ENCODE results near the gene GAS7.

- TF ChIP-seq CTCF (IDR thresholded peaks at IDR 0.05) (no peak), POLR2A (IDR thresholded peaks at IDR 0.05) (no peak)
Observed at GRCh38 chr17:10021272-10021984, 177.0 kb downstream of the GAS7 start.
